GM23248 (cell line): ENCODE measurements around the gene LINGO4. TPM values are rescaled to one million over a fixed set of nuclear protein-coding genes. Genes with fewer than 3 reads are reported as not detected.
A peak's percentile ranks its signal among the peaks of the same experiment; 100 is the strongest.

Experiments
- DNase-seq: peaks from one replicate; pipeline ENCODE4 v3.0.0-alpha.2; 2015
- H2AFZ ChIP-seq: fragments of 200-600 bp; sonication (generic); 2 replicates; pipeline ENCODE4 v1.6.1; 2016; ENCODE audit warnings: antibody characterized with exemption
- H3F3A ChIP-seq: fragments of 200-600 bp; sonication (generic); 2 replicates; pipeline ENCODE4 v1.6.1; 2016; ENCODE audit warnings: mild to moderate bottlenecking, antibody characterized with exemption, mixed run types; ENCODE audit not compliant: insufficient read depth
- H3K27ac ChIP-seq: fragments of 200-600 bp; sonication (generic); 2 replicates; pipeline ENCODE4 v1.5.1; 2016; ENCODE audit warnings: mild to moderate bottlenecking
- H3K27me3 ChIP-seq: fragments of 200-600 bp; sonication (generic); replicated peaks from 2 replicates; pipeline ENCODE4 v1.6.1; 2016; ENCODE audit warnings: mild to moderate bottlenecking; ENCODE audit not compliant: insufficient read depth
- H3K36me3 ChIP-seq: fragments of 200-600 bp; sonication (generic); 2 replicates; pipeline ENCODE4 v1.6.1; 2016; ENCODE audit warnings: low read depth, mild to moderate bottlenecking
- H3K4me1 ChIP-seq: fragments of 200-600 bp; sonication (generic); 2 replicates; pipeline ENCODE4 v1.6.1; 2016; ENCODE audit warnings: mild to moderate bottlenecking; ENCODE audit not compliant: insufficient read depth
- H3K4me2 ChIP-seq: fragments of 200-600 bp; sonication (generic); one replicate; pipeline ENCODE4 v1.6.1; 2016; ENCODE audit warnings: mild to moderate bottlenecking; ENCODE audit not compliant: unreplicated experiment
- H3K4me3 ChIP-seq: fragments of 200-600 bp; sonication (generic); 2 replicates; pipeline ENCODE4 v1.5.1; 2016; ENCODE audit warnings: mild to moderate bottlenecking
- H3K79me2 ChIP-seq: fragments of 200-600 bp; sonication (generic); 2 replicates; pipeline ENCODE4 v1.6.1; 2016; ENCODE audit warnings: mild to moderate bottlenecking; ENCODE audit not compliant: insufficient read depth
- H3K9ac ChIP-seq: fragments of 200-600 bp; sonication (generic); 2 replicates; pipeline ENCODE4 v1.6.1; 2016; ENCODE audit warnings: mild to moderate bottlenecking
- H3K9me2 ChIP-seq: fragments of 200-600 bp; sonication (generic); 2 replicates; pipeline ENCODE4 v1.6.1; 2016; ENCODE audit warnings: mixed run types, mild to moderate bottlenecking, moderate library complexity; ENCODE audit not compliant: insufficient read depth
- H3K9me3 ChIP-seq: fragments of 200-600 bp; sonication (generic); one replicate; pipeline ENCODE4 v1.6.1; 2017; ENCODE audit warnings: low read depth
- H4K20me1 ChIP-seq: fragments of 200-600 bp; sonication (generic); 2 replicates; pipeline ENCODE4 v1.6.0; 2016; ENCODE audit not compliant: insufficient read depth
- EZH2 ChIP-seq: fragments of 200-600 bp; sonication (generic); IDR thresholded peaks from 2 replicates; pipeline ENCODE4 v1.6.1; 2018; ENCODE audit warnings: antibody characterized with exemption, mild to moderate bottlenecking; ENCODE audit not compliant: insufficient read depth, poor library complexity, severe bottlenecking
- EZH2phosphoT487 ChIP-seq: fragments of 200-600 bp; sonication (generic); IDR thresholded peaks from 2 replicates; pipeline ENCODE4 v1.6.1; 2018; ENCODE audit warnings: antibody characterized with exemption, moderate library complexity, mild to moderate bottlenecking, low read depth; ENCODE audit not compliant: insufficient read depth
- WGBS, 2 experiments: methylation state at CpG; one replicate each; pipeline ENCODE4 v1.1.6; 2015 to 2017; ENCODE audit warnings: low lambda C conversion rate in 2 of 2, low coverage in 1 of 2; ENCODE audit errors: missing lambda C conversion rate in 2 of 2; 5-methylcytosine and 5-hydroxymethylcytosine counted together
- in situ Hi-C: fragments of 300-500 bp; cut with MboI; formaldehyde crosslinking; loops from 2 replicates; pipeline ENCODE4 v1.15.0; 2020
- polyA plus RNA-seq: library from polyadenylated mRNA; unstranded; fragments of >200 nt; fragmentation: Nextera tagmentation; extraction: Ambion mirVana; gene quantifications from 2 replicates; pipeline ENCODE4 v1.2.1, GENCODE V29; 2016
- total RNA-seq: library from RNA; depleted of rRNA; stranded (reverse); fragments of >200 nt; shearing (Covaris generic); gene quantifications from 2 replicates; pipeline ENCODE4 v1.2.3, GENCODE V29; 2014

Gene LINGO4
- total and polyA plus RNA-seq, 2 experiments from 2014 or later = not detected

GRCh38 chr1:151833172-151833900, 28.1 kb upstream of the LINGO4 start:
- in situ Hi-C loops = no loop called here

DNA sequence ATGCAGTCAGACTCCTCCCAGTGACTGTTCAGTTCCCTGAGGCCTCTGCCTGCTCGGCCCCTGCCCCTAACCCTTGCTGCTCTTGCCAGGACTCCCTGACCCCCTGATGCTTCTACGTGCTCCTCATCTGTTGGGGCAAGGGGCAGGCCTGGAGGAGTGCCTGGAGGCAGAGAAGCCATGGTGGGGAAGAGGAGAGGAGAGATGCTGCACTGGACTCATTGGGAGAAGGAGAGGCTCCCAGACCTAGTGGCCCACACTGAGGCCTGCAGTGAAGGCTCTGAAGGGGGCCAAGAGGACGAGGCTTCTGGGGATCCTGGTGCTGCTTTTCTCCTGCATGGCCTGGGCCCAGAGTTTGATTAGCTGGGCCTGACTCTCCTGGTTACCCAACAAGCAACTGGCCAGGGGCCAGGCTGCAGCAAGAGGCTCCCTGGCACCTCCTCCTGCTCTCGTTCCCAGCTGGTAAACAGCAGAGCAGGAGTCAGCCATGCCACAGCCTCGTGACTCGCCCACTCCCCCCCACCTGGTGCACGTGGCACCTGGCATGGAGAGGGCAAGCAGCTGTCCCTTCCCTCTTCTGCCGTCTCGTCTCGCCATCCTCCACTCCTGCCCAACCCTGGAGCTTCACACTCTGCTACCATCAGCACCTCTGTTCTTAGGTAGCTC, 27.2 kb upstream of the LINGO4 start:
- no peak overlapping the region for H3K9ac ChIP-seq
- H3K9me2 ChIP-seq = no peaks in the 10 kb centered on the region
- H3K27me3 ChIP-seq = no peaks in the 10 kb centered on the region; the same call in 1 of the 2 replicates
- no peaks in the 10 kb centered on the region for H3K4me1 ChIP-seq
- no peak overlapping the region for H3K4me3 ChIP-seq
- H3K36me3 ChIP-seq = no peaks in the 10 kb centered on the region
- H3K79me2 ChIP-seq = no peaks in the 10 kb centered on the region
- H3K27ac ChIP-seq = no peak overlapping the region
- peak; percentile 88 for DNase-seq
- H2AFZ ChIP-seq = no peak overlapping the region
- TF ChIP-seq EZH2 (no peak), EZH2phosphoT487 (no peak)
- no peaks in the 10 kb centered on the region for H3K9me3 ChIP-seq
- no peaks in the 10 kb centered on the region for H4K20me1 ChIP-seq
- no peak overlapping the region for H3K4me2 ChIP-seq
- WGBS, 2 experiments = 29% methylated on average over 10 of the region's 10 CpGs
- in situ Hi-C loops = no loop called here
- no peaks in the 10 kb centered on the region for H3F3A ChIP-seq

More at GRCh38 chr1:151833172-151833900, 28.1 kb upstream of the LINGO4 start:
- H3K9me3 ChIP-seq = no peaks in the 10 kb centered on the region
- no peak overlapping the region for H3K4me3 ChIP-seq
- no peaks in the 10 kb centered on the region for H4K20me1 ChIP-seq
- no peaks in the 10 kb centered on the region for H3F3A ChIP-seq
- DNase-seq = no peak
- no peaks in the 10 kb centered on the region for H3K79me2 ChIP-seq
- H2AFZ ChIP-seq = no peak overlapping the region
- no peak overlapping the region for H3K27ac ChIP-seq
- H3K9me2 ChIP-seq = no peaks in the 10 kb centered on the region
- no peak for TF ChIP-seq EZH2
- TF ChIP-seq EZH2phosphoT487 = no peak
- no peaks in the 10 kb centered on the region for H3K36me3 ChIP-seq
- 78 to 96% methylated on average over 4 to 8 of the region's 8 CpGs for WGBS, 2 experiments
- H3K4me1 ChIP-seq = no peaks in the 10 kb centered on the region
- H3K4me2 ChIP-seq = no peak overlapping the region
- H3K27me3 ChIP-seq = no peaks in the 10 kb centered on the region; the same call in 1 of the 2 replicates
- H3K9ac ChIP-seq = no peak overlapping the region

- in situ Hi-C loops = no loop called here
- DNase-seq = no peak
- Histone ChIP-seq H3K4me1 (no peaks in the 10 kb centered on the region), H3K27ac (no peak within 1 kb of the TSS), H3K4me2 (no peak within 1 kb of the TSS), H3F3A (no peaks in the 10 kb centered on the region), H3K79me2 (no peaks in the 10 kb centered on the region), H3K4me3 (no peak within 1 kb of the TSS), H3K27me3 (no peaks in the 10 kb centered on the region), H3K9ac (no peak within 1 kb of the TSS), H3K9me3 (no peaks in the 10 kb centered on the region), H4K20me1 (no peaks in the 10 kb centered on the region), H2AFZ (no peak within 1 kb of the TSS), H3K9me2 (no peaks in the 10 kb centered on the region), H3K36me3 (no peaks in the 10 kb centered on the region)
- WGBS, 2 experiments = 86 to 89% methylated on average over 3 to 5 of the region's 5 CpGs
- TF ChIP-seq EZH2phosphoT487 = no peak
- no peak for TF ChIP-seq EZH2
Observed at GRCh38 chr1:151831605-151832004, 26.4 kb upstream of the LINGO4 start, which contains the start of gene RORC. Gene RORC (minus strand): TSS chr1:151831802. CDS start chr1:151831764, 38 bp downstream.

- no peak overlapping the region for H2AFZ ChIP-seq
- no peak overlapping the region for H3K9ac ChIP-seq
- no peaks in the 10 kb centered on the region for H3K36me3 ChIP-seq
- H4K20me1 ChIP-seq = no peaks in the 10 kb centered on the region
- H3K27me3 ChIP-seq = no peaks in the 10 kb centered on the region
- no peaks in the 10 kb centered on the region for H3K9me3 ChIP-seq
- in situ Hi-C loops = no loop called here
- H3K9me2 ChIP-seq = no peaks in the 10 kb centered on the region
- H3K4me1 ChIP-seq = no peaks in the 10 kb centered on the region
- no peak overlapping the region for H3K4me3 ChIP-seq
- WGBS, 2 experiments = 71 to 78% methylated on average over 4 of the region's 4 CpGs
- H3K4me2 ChIP-seq = no peak overlapping the region
- DNase-seq = no peak
- TF ChIP-seq EZH2phosphoT487 (no peak), EZH2 (no peak)
- H3K79me2 ChIP-seq = no peaks in the 10 kb centered on the region
- no peak overlapping the region for H3K27ac ChIP-seq
- H3F3A ChIP-seq = no peaks in the 10 kb centered on the region
Observed at GRCh38 chr1:151831256-151831591, 26.0 kb upstream of the LINGO4 start.
